H1 (cell line): ENCODE data around the gene COL11A2. TPM values are rescaled to one million over a fixed set of nuclear protein-coding genes. Genes with fewer than 3 reads are reported as not detected.
A peak's percentile ranks its signal among the peaks of the same experiment; 100 is the strongest.

ENCODE experiments used
- CTCF ChIA-PET: fragments of 300-600 bp; sonication (Branson Sonifier 250); formaldehyde crosslinking; loops from one replicate; lab custom pipeline; 2021; ENCODE audit not compliant: partially characterized antibody; lab: Charles Lee
- POLR2A ChIA-PET: fragments of 300-600 bp; sonication (Branson Sonifier 250); formaldehyde crosslinking; loops from one replicate; lab custom pipeline; 2021; ENCODE audit warnings: inconsistent platforms; ENCODE audit not compliant: partially characterized antibody; lab: Charles Lee
- DNase-seq, 2 experiments: peaks; one replicate each; pipeline versions ENCODE4 v3.0.0 to v3.0.0-alpha.2; 2010 to 2022; ENCODE audit warnings: low spot score in 2 of 2, low read depth in 1 of 2, mixed read lengths in 1 of 2
- FAIRE-seq: peaks from 2 replicates; lab custom pipeline; 2011; peaks lifted over from hg19 to GRCh38; lab: Jason Lieb, UNC
- H2AFZ ChIP-seq: 2 replicates; pipeline ENCODE4 v1.8.1; 2012; ENCODE audit warnings: low read length, inconsistent platforms
- H2AK5ac ChIP-seq: 2 replicates; pipeline ENCODE4 v1.6.1; 2013; ENCODE audit warnings: low read depth, low read length
- H2BK120ac ChIP-seq: replicated peaks from 2 replicates; pipeline ENCODE3; 2013; ENCODE audit warnings: low read depth, low read length, inconsistent platforms
- H2BK12ac ChIP-seq: 2 replicates; pipeline ENCODE4 v1.6.1; 2013; ENCODE audit warnings: low read depth, low read length
- H2BK15ac ChIP-seq: 2 replicates; pipeline ENCODE4 v1.6.1; 2013; ENCODE audit warnings: low read length
- H2BK20ac ChIP-seq: 2 replicates; pipeline ENCODE4 v1.6.1; 2013; ENCODE audit warnings: low read length
- H2BK5ac ChIP-seq: 2 replicates; pipeline ENCODE4 v1.6.1; 2013; ENCODE audit warnings: low read depth, low read length
- H3K14ac ChIP-seq: 2 replicates; pipeline ENCODE4 v1.6.1; 2013; ENCODE audit warnings: inconsistent platforms; ENCODE audit not compliant: insufficient read length
- H3K18ac ChIP-seq: 2 replicates; pipeline ENCODE4 v1.6.1; 2013; ENCODE audit warnings: low read length; ENCODE audit errors: extremely low read depth
- H3K23ac ChIP-seq: 2 replicates; pipeline ENCODE4 v1.6.1; 2013; ENCODE audit warnings: inconsistent platforms; ENCODE audit not compliant: insufficient read length
- H3K23me2 ChIP-seq: 2 replicates; pipeline ENCODE4 v1.6.1; 2013; ENCODE audit warnings: low read depth, low read length
- H3K27ac ChIP-seq: 2 replicates; pipeline ENCODE4 v1.6.1; 2011; ENCODE audit warnings: low read depth, low read length, inconsistent platforms
- H3K27me3 ChIP-seq, 4 experiments: replicated peaks in 1 of 4; 1 replicate in 1 of 4; 2 replicates in 3 of 4; pipeline versions ENCODE4 v1.6.1 to v1.8.1; 2011 to 2013; ENCODE audit warnings: low read length in 3 of 4, mild to moderate bottlenecking in 3 of 4, inconsistent platforms in 2 of 4, mixed read lengths in 2 of 4, moderate library complexity in 1 of 4; ENCODE audit not compliant: control insufficient read depth in 3 of 4, insufficient read depth in 3 of 4; ENCODE audit errors: extremely low read depth in 1 of 4
- H3K36me3 ChIP-seq, 4 experiments: 2 replicates each; pipeline versions ENCODE4 v1.6.1 to v1.8.1; 2011 to 2013; ENCODE audit warnings: mild to moderate bottlenecking in 4 of 4, low read length in 3 of 4, moderate library complexity in 2 of 4, control low read depth in 1 of 4, inconsistent platforms in 1 of 4; ENCODE audit not compliant: insufficient read depth in 4 of 4, control insufficient read depth in 2 of 4
- H3K4ac ChIP-seq: replicated peaks from 2 replicates; pipeline ENCODE3; 2013; ENCODE audit warnings: low read length, low read depth, mixed read lengths, inconsistent platforms; ENCODE audit not compliant: insufficient read length
- H3K4me1 ChIP-seq, 4 experiments: replicated peaks in 1 of 4; 1 replicate in 1 of 4; 2 replicates in 3 of 4; pipeline versions ENCODE4 v1.6.1 to v1.8.1; 2011 to 2013; ENCODE audit warnings: low read length in 3 of 4, inconsistent platforms in 2 of 4, mixed read lengths in 1 of 4; ENCODE audit not compliant: insufficient read depth in 4 of 4, control insufficient read depth in 3 of 4
- H3K4me2 ChIP-seq, 2 experiments: 2 replicates each; pipeline versions ENCODE4 v1.6.1 to v1.8.1; 2011 to 2013; ENCODE audit warnings: low read depth in 2 of 2, low read length in 2 of 2, control low read depth in 1 of 2, inconsistent platforms in 1 of 2, mild to moderate bottlenecking in 1 of 2; ENCODE audit not compliant: insufficient read depth in 1 of 2
- H3K4me3 ChIP-seq, 4 experiments: fragments of 200-600, 300-600 bp in 1 of 4; sonication (generic), shearing (Covaris generic), sonication (Bioruptor Twin) in 1 of 4; 2 replicates each; pipeline versions ENCODE4 v1.5.1 to v1.8.1; 2011 to 2016; ENCODE audit warnings: low read length in 4 of 4, low read depth in 3 of 4, control low read depth in 2 of 4, inconsistent platforms in 2 of 4, mild to moderate bottlenecking in 2 of 4, mixed read lengths in 1 of 4, moderate library complexity in 1 of 4; ENCODE audit not compliant: insufficient read depth in 2 of 4; ENCODE audit errors: extremely low read depth in 1 of 4
- H3K56ac ChIP-seq: replicated peaks from 2 replicates; pipeline ENCODE3; 2013; ENCODE audit warnings: low read depth, mild to moderate bottlenecking, mixed read lengths, low read length, inconsistent platforms; ENCODE audit not compliant: insufficient read length
- H3K79me1 ChIP-seq: 2 replicates; pipeline ENCODE4 v1.6.1; 2013; ENCODE audit warnings: low read depth, low read length, control low read depth
- H3K79me2 ChIP-seq, 2 experiments: 2 replicates each; pipeline versions ENCODE4 v1.6.1 to v1.8.1; 2012 to 2013; ENCODE audit warnings: low read length in 2 of 2, mild to moderate bottlenecking in 2 of 2, inconsistent platforms in 1 of 2; ENCODE audit not compliant: insufficient read depth in 2 of 2, control insufficient read depth in 1 of 2
- H3K9ac ChIP-seq, 4 experiments: replicated peaks in 1 of 4; 1 replicate in 1 of 4; 2 replicates in 3 of 4; pipeline versions ENCODE4 v1.6.1 to v1.8.1; 2011 to 2013; ENCODE audit warnings: low read depth in 3 of 4, low read length in 3 of 4, control low read depth in 2 of 4, mild to moderate bottlenecking in 2 of 4, moderate library complexity in 2 of 4, inconsistent platforms in 1 of 4; ENCODE audit errors: extremely low read depth in 1 of 4
- H3K9me3 ChIP-seq, 2 experiments: 2 replicates each; pipeline versions ENCODE4 v1.6.1 to v1.8.1; 2012 to 2013; ENCODE audit warnings: mild to moderate bottlenecking in 2 of 2, moderate library complexity in 2 of 2, control low read depth in 1 of 2, inconsistent platforms in 1 of 2, low read depth in 1 of 2, low read length in 1 of 2, mixed read lengths in 1 of 2; ENCODE audit not compliant: insufficient read depth in 2 of 2
- H4K20me1 ChIP-seq, 2 experiments: replicated peaks in 1 of 2; 2 replicates each; pipeline versions ENCODE3 to v1.8.1; 2011 to 2013; ENCODE audit warnings: inconsistent platforms in 2 of 2, low read length in 2 of 2, mild to moderate bottlenecking in 1 of 2; ENCODE audit not compliant: insufficient read depth in 2 of 2, control insufficient read depth in 1 of 2
- H4K5ac ChIP-seq: 2 replicates; pipeline ENCODE4 v1.6.1; 2013; ENCODE audit warnings: low read length, low read depth, mixed read lengths, inconsistent platforms; ENCODE audit not compliant: insufficient read length
- H4K8ac ChIP-seq: 2 replicates; pipeline ENCODE4 v1.8.0; 2013; ENCODE audit warnings: mild to moderate bottlenecking, moderate library complexity, low read length, inconsistent platforms; ENCODE audit not compliant: insufficient read depth; ENCODE audit errors: extremely low read depth
- H4K91ac ChIP-seq: replicated peaks from 2 replicates; pipeline ENCODE3; 2013; ENCODE audit warnings: low read length, mixed read lengths, inconsistent platforms; ENCODE audit not compliant: insufficient read length
- WGBS, 2 experiments: shearing (Covaris generic) in 1 of 2; methylation state at CpG; one replicate each; pipeline versions ENCODE4 v1.1.6 to v1.1.7; 2013 to 2015; ENCODE audit warnings: low lambda C conversion rate in 2 of 2, mixed read lengths in 2 of 2, inconsistent platforms in 1 of 2, low coverage in 1 of 2, missing lambda C conversion rate in 1 of 2; ENCODE audit not compliant: insufficient replicate concordance in 2 of 2, insufficient coverage in 1 of 2, insufficient read length in 1 of 2; ENCODE audit errors: extremely low coverage in 1 of 2, missing lambda C conversion rate in 1 of 2; 5-methylcytosine and 5-hydroxymethylcytosine counted together
- polyA plus RNA-seq, 7 experiments: library from polyadenylated mRNA; depleted of rRNA in 3 of 7; stranded (reverse) in 5 of 7; unstranded in 2 of 7; fragments of >200 nt in 5 of 7; fragments of 200-250 nt in 2 of 7; gene quantifications; 1 replicate in 5 of 7; 2 replicates in 1 of 7; 4 replicates in 1 of 7; pipeline versions ENCODE4 v1.2.1 to v1.2.3, GENCODE V29; 2011 to 2013; ENCODE audit warnings: missing spikeins in 2 of 7, mixed read lengths in 2 of 7
- total RNA-seq: library from RNA; stranded (reverse); fragmentation: NEBNext Ultra II Directional; extraction: Animal tissue kit (Norgen Biotek cat#: 25700); gene quantifications from 2 replicates; pipeline ENCODE4 v1.2.1, GENCODE V29; 2021

Gene COL11A2
- total and polyA plus RNA-seq, 2 of the 8 experiments (the other 6 are each of a cell fraction or from before 2014, with no cell fraction given): 2.8 to 3.8 TPM

DNA sequence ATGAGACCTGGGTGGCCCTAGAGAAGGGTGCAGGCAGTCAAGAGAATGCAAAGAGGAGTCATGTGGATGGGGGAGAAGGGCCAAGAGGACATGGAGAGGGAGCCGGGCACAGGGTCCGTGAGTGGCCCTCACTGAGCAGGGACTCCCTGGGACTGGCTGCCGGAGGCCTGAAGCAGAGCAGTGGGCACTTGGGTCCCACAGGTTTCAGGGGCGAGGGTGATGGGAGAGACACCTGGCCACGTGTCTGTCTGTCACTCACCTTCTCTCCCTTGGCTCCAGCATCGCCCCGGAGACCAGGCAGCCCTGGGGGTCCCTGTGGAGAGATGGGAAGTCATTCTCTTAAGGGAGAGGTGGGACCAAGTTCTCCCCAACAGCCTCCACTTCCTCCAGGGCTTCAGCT is 25.5 kb downstream of the COL11A2 start:
- no peak overlapping the region for H3K4me3 ChIP-seq
- no peak overlapping the region for H2AFZ ChIP-seq
- no peak overlapping the region for H2BK5ac ChIP-seq
- H3K9me3 ChIP-seq: no peaks in the 10 kb centered on the region
- H3K9ac ChIP-seq: no peak overlapping the region
- no peak overlapping the region for H3K4me2 ChIP-seq
- FAIRE-seq (no peak), DNase-seq (no peak)
- H3K27ac ChIP-seq: no peak overlapping the region
- H2BK120ac ChIP-seq: no peak overlapping the region
- H3K36me3 ChIP-seq: no peaks in the 10 kb centered on the region
- H3K4me1 ChIP-seq: peaks cover 0 to 4% (median 1%) of the 10 kb centered on the region in 4 experiments; a peak in 5 of 7 replicates
- peaks cover 4% of the 10 kb centered on the region; the same call in 1 of the 2 replicates for H3K23me2 ChIP-seq
- 96% methylated on average over 5 of the region's 7 CpGs; no CpG with 5 or more reads in 1 of the 2 experiments for WGBS, 2 experiments
- peaks cover 0 to 7% (median 2%) of the 10 kb centered on the region in 4 experiments; a peak in 4 of 7 replicates for H3K27me3 ChIP-seq
- no peak overlapping the region for H2BK12ac ChIP-seq
- H3K14ac ChIP-seq: no peak overlapping the region
- no peaks in the 10 kb centered on the region for H3K79me2 ChIP-seq
- CTCF ChIA-PET: interaction anchor here (2.4 kb wide), 1 partner anchor 19 kb away, joined by 6 read pairs; no protein-coding TSS in a partner anchor
- no peak overlapping the region for H3K18ac ChIP-seq
- no peak overlapping the region for H4K5ac ChIP-seq
- no peak overlapping the region for H3K56ac ChIP-seq
- H3K79me1 ChIP-seq: no peaks in the 10 kb centered on the region
- no peak overlapping the region for H4K8ac ChIP-seq
- no peak overlapping the region for H2BK15ac ChIP-seq
- no peak overlapping the region for H2AK5ac ChIP-seq
- no peaks in the 10 kb centered on the region for H4K20me1 ChIP-seq
- no peak overlapping the region for H4K91ac ChIP-seq
- POLR2A ChIA-PET: no interaction called here
- H3K23ac ChIP-seq: no peak overlapping the region
- H3K4ac ChIP-seq: peak overlapping the region; percentile 51
- no peak overlapping the region for H2BK20ac ChIP-seq
